Astrocyte of the cerebellum (primary cell): Measurements from ENCODE around the gene HRH4.

Experiments
- DNase-seq: peaks from one replicate; pipeline ENCODE4 v3.0.0-alpha.2; 2011; ENCODE audit warnings: low read depth
- H3K4me3 ChIP-seq: 2 replicates; pipeline ENCODE4 v1.5.1; 2011; ENCODE audit warnings: mild to moderate bottlenecking, low read depth, low read length, moderate library complexity
- CTCF ChIP-seq: IDR thresholded peaks from 2 replicates; pipeline ENCODE4 v1.5.1; 2012; ENCODE audit warnings: low read length, low read depth, moderate library complexity, mild to moderate bottlenecking; ENCODE audit errors: missing control alignments
- in situ Hi-C: cut with HindIII; loops from 2 replicates; pipeline ENCODE4 v1.10.0; 2017; ENCODE audit warnings: low sequenced_read_pairs

The HRH4 gene

GRCh38 chr18:24514439-24514838 is 54.0 kb downstream of the HRH4 start:
- in situ Hi-C loops: no loop called here

GRCh38 chr18:24515721-24516120 is 55.3 kb downstream of the HRH4 start:
- H3K4me3 ChIP-seq: no peak overlapping the region
- in situ Hi-C loops: no loop called here
- TF ChIP-seq CTCF: no peak
- no peak for DNase-seq

More at GRCh38 chr18:24514439-24514838, 54.0 kb downstream of the HRH4 start:
- peak; percentile 55 for TF ChIP-seq CTCF
- no peak for DNase-seq
- H3K4me3 ChIP-seq: no peak overlapping the region

GRCh38 chr18:24516261-24516660 is 55.8 kb downstream of the HRH4 start:
- H3K4me3 ChIP-seq: no peak overlapping the region
- in situ Hi-C loops: no loop called here
- no peak for DNase-seq

GRCh38 chr18:24517554-24517953 is 57.1 kb downstream of the HRH4 start:
- DNase-seq: no peak
- in situ Hi-C loops: no loop called here
- no peak overlapping the region for H3K4me3 ChIP-seq
- no peak for TF ChIP-seq CTCF

More at GRCh38 chr18:24516261-24516660, 55.8 kb downstream of the HRH4 start:
- TF ChIP-seq CTCF: no peak

- in situ Hi-C loops: no loop called here
- no peak for TF ChIP-seq CTCF
- no peak for DNase-seq
- H3K4me3 ChIP-seq: no peak overlapping the region
These were observed 58.2 kb downstream of the HRH4 start for GRCh38 chr18:24518596-24518995.
